Measurements from ENCODE around the gene ZIC2. TPM values are rescaled to one million over a fixed set of nuclear protein-coding genes. Genes with fewer than 3 reads are reported as not detected.
"Not testable (repeated sequence)": the region's sequence is repeated elsewhere in the genome, so short reads cannot be mapped to it uniquely, and the experiment has no call there.

The ZIC2 gene
- total and polyA plus RNA-seq, 2 of the 4 experiments (the other 2 are of a cell fraction): not detected

GRCh38 chr13:99951666-99952065 lies 29.9 kb upstream of the ZIC2 start:
- H2BK15ac ChIP-seq (ENCODE audit: low read depth, low read length); ATAC-seq (ENCODE audit: low read depth); H3K56ac ChIP-seq (ENCODE audit: extremely low read depth, insufficient read depth, low read length); H3K9ac ChIP-seq (ENCODE audit: low read depth, low read length); H3K18ac ChIP-seq (ENCODE audit: low read depth, low read length); H3K36me3 ChIP-seq (ENCODE audit: control insufficient read depth, insufficient read depth, low read length); H2AK9ac ChIP-seq (replicated peaks; ENCODE audit: low read depth, low read length, poor library complexity); H3K9me1 ChIP-seq (ENCODE audit: insufficient read depth, low read length); H3K4me2 ChIP-seq (ENCODE audit: low read depth, low read length); H3K9me3 ChIP-seq (ENCODE audit: control insufficient read depth, insufficient read depth, low read length); H3K14ac ChIP-seq (replicated peaks; ENCODE audit: low read depth, low read length); H2BK5ac ChIP-seq (ENCODE audit: low read depth, low read length, poor library complexity, severe bottlenecking); H2BK20ac ChIP-seq (ENCODE audit: low read depth, low read length); dilution Hi-C loops (cut with HindIII; ENCODE audit: low sequenced_read_pairs, unreplicated experiment); H3K4me1 ChIP-seq (ENCODE audit: control insufficient read depth, insufficient read depth, low read length); H4K5ac ChIP-seq (ENCODE audit: low read depth, low read length); BruUV-seq (replicated peaks); H4K8ac ChIP-seq (ENCODE audit: low read depth in 2 of 2, low read length in 2 of 2); H2AFZ ChIP-seq (replicated peaks; ENCODE audit: low read length, poor library complexity); H3K4me3 ChIP-seq (ENCODE audit: insufficient read depth, low read depth, low read length); in situ Hi-C loops (cut with MboI; ENCODE audit: low sequenced_read_pairs); H2AK5ac ChIP-seq (ENCODE audit: low read depth, low read length); H2BK120ac ChIP-seq (ENCODE audit: low read depth, low read length); H3K27ac ChIP-seq (ENCODE audit: insufficient read depth, low read length); H4K20me1 ChIP-seq (ENCODE audit: insufficient read depth, low read length); H3K23ac ChIP-seq (ENCODE audit: low read depth, low read length); H4K91ac ChIP-seq (ENCODE audit: insufficient read depth, low read depth, low read length); POLR2A ChIA-PET (ENCODE audit: unreplicated experiment); intact Hi-C loops (cut with micrococcal nuclease); H3K79me1 ChIP-seq (ENCODE audit: low read depth in 1 of 2, low read length in 2 of 2); H3K4ac ChIP-seq (ENCODE audit: low read depth, low read length); DNase-seq: not testable (repeated sequence)
- no CpG with 5 or more reads among the region's 1 CpG for WGBS, 2 experiments (ENCODE audit: extremely low coverage in 2 of 2, insufficient read length in 1 of 2)
- CTCF ChIA-PET: interaction anchor here (0.6 kb wide), 2 partner anchors 11 to 236 kb away, joined by 3 to 6 read pairs; no protein-coding TSS in a partner anchor
- peaks cover 70% of the 10 kb centered on the region for H3K27me3 ChIP-seq (ENCODE audit: control insufficient read depth, insufficient read depth, low read length)

All from IMR-90 (cell line).